Measurements from ENCODE around the gene TRAPPC14. TPM values are rescaled to one million over a fixed set of nuclear protein-coding genes. Genes with fewer than 3 reads are reported as not detected.

The TRAPPC14 gene
- polyA plus RNA-seq, 1 of the 3 experiments (the other 2 are of a cell fraction) = 13.9 TPM

- no peaks in the 10 kb centered on the region; the same call in 1 of the 2 replicates for H3K27me3 ChIP-seq (ENCODE audit: insufficient read depth)
- no peak for DNase-seq
- no peaks in the 10 kb centered on the region for H3F3A ChIP-seq (replicated peaks; ENCODE audit: insufficient read depth)
- H3K9me2 ChIP-seq = no peaks in the 10 kb centered on the region
- H2AFZ ChIP-seq (ENCODE audit: low read depth) = no peak overlapping the region
- WGBS (ENCODE audit: low lambda C conversion rate) = 78% methylated on average over 9 of the region's 9 CpGs
- no peaks in the 10 kb centered on the region for H4K20me1 ChIP-seq (ENCODE audit: insufficient read depth)
- POLR2A ChIA-PET = no interaction called here
- H3K4me2 ChIP-seq = no peak overlapping the region
- H3K4me1 ChIP-seq (ENCODE audit: control insufficient read depth in 1 of 2, insufficient read depth in 2 of 2, low read depth in 1 of 2, low read length in 1 of 2) = no peaks in the 10 kb centered on the region
- TF ChIP-seq JUND (IDR thresholded peaks at IDR 0.05) (no peak), CTCF (IDR thresholded peaks at IDR 0.05) (no peak), FOXM1 (IDR thresholded peaks at IDR 0.05; ENCODE audit: low read depth) (no peak), EP300 (IDR thresholded peaks at IDR 0.05; ENCODE audit: borderline replicate concordance in 1 of 2, low read depth in 1 of 2, low read length in 1 of 2) (no peak), GATA2 (CRISPR knock-in tag; IDR thresholded peaks at IDR 0.05) (no peak), TEAD4 (IDR thresholded peaks at IDR 0.05; ENCODE audit: borderline replicate concordance, insufficient read depth) (no peak)
- TF ChIP-seq, protein P1, sequence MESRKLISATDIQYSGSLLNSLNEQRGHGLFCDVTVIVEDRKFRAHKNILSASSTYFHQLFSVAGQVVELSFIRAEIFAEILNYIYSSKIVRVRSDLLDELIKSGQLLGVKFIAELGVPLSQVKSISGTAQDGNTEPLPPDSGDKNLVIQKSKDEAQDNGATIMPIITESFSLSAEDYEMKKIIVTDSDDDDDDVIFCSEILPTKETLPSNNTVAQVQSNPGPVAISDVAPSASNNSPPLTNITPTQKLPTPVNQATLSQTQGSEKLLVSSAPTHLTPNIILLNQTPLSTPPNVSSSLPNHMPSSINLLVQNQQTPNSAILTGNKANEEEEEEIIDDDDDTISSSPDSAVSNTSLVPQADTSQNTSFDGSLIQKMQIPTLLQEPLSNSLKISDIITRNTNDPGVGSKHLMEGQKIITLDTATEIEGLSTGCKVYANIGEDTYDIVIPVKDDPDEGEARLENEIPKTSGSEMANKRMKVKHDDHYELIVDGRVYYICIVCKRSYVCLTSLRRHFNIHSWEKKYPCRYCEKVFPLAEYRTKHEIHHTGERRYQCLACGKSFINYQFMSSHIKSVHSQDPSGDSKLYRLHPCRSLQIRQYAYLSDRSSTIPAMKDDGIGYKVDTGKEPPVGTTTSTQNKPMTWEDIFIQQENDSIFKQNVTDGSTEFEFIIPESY (IDR thresholded peaks at IDR 0.05; ENCODE audit: borderline replicate concordance, low read depth) = no peak
- no peak overlapping the region for H3K9ac ChIP-seq
- no peaks in the 10 kb centered on the region for H3K79me2 ChIP-seq (ENCODE audit: insufficient read depth)
- no peaks in the 10 kb centered on the region for H3K36me3 ChIP-seq (replicated peaks in 1 of 2; ENCODE audit: control insufficient read depth in 1 of 2, insufficient read depth in 2 of 2, low read length in 1 of 2)
- CTCF ChIA-PET = interaction anchor here (0.6 to 1.1 kb wide), 3 partner anchors 9 to 72 kb away, joined by 3 to 13 read pairs (median 5); no protein-coding TSS in a partner anchor
- H3K9me3 ChIP-seq = no peaks in the 10 kb centered on the region
- H3K4me3 ChIP-seq (ENCODE audit: low read depth in 2 of 2, low read length in 1 of 2) = no peak overlapping the region
- H3K27ac ChIP-seq (ENCODE audit: low read depth in 2 of 2, low read length in 1 of 2) = no peak overlapping the region
Measured at GRCh38 chr7:100204454-100204853, 45.9 kb upstream of the TRAPPC14 start.

GRCh38 chr7:100200693-100201092, 42.2 kb upstream of the TRAPPC14 start:
- H3K9me3 ChIP-seq = no peaks in the 10 kb centered on the region
- WGBS (ENCODE audit: low lambda C conversion rate) = 83% methylated on average over 11 of the region's 11 CpGs
- H4K20me1 ChIP-seq (ENCODE audit: insufficient read depth) = no peaks in the 10 kb centered on the region
- no peak overlapping the region for H3K4me2 ChIP-seq
- no peak overlapping the region for H3K4me3 ChIP-seq (ENCODE audit: low read depth in 2 of 2, low read length in 1 of 2)
- H3K27ac ChIP-seq (ENCODE audit: low read depth in 2 of 2, low read length in 1 of 2) = no peak overlapping the region
- no peak overlapping the region for H3K9ac ChIP-seq
- ChIA-PET POLR2A (interaction anchor here (1.1 kb wide), 1 partner anchor 10 kb away, joined by 3 read pairs; no protein-coding TSS in a partner anchor), CTCF (interaction anchor here (1.2 to 5.7 kb wide), 3 partner anchors 12 to 72 kb away, joined by 3 to 23 read pairs (median 5); no protein-coding TSS in a partner anchor)
- no peak overlapping the region for H2AFZ ChIP-seq (ENCODE audit: low read depth)
- no peaks in the 10 kb centered on the region for H3K9me2 ChIP-seq
- no peaks in the 10 kb centered on the region for H3K36me3 ChIP-seq (replicated peaks in 1 of 2; ENCODE audit: control insufficient read depth in 1 of 2, insufficient read depth in 2 of 2, low read length in 1 of 2)
- H3F3A ChIP-seq (replicated peaks; ENCODE audit: insufficient read depth) = no peaks in the 10 kb centered on the region
- no peaks in the 10 kb centered on the region for H3K79me2 ChIP-seq (ENCODE audit: insufficient read depth)
- H3K4me1 ChIP-seq (ENCODE audit: control insufficient read depth in 1 of 2, insufficient read depth in 2 of 2, low read depth in 1 of 2, low read length in 1 of 2) = no peaks in the 10 kb centered on the region
- no peaks in the 10 kb centered on the region; the same call in 1 of the 2 replicates for H3K27me3 ChIP-seq (ENCODE audit: insufficient read depth)
- DNase-seq = no peak
- TF ChIP-seq RAD21 (IDR thresholded peaks at IDR 0.05; ENCODE audit: low read length) (no peak), GATA2 (CRISPR knock-in tag; IDR thresholded peaks at IDR 0.05) (no peak), CHD2 (IDR thresholded peaks at IDR 0.05; ENCODE audit: low read length, partially characterized antibody) (no peak), EZH2phosphoT487 (IDR thresholded peaks at IDR 0.05; ENCODE audit: borderline replicate concordance, low read depth) (no peak), SIN3A (IDR thresholded peaks at IDR 0.05; ENCODE audit: borderline replicate concordance, low read depth, low read length) (no peak), IRF3 (IDR thresholded peaks at IDR 0.05; ENCODE audit: low read depth, low read length) (no peak), MEF2A (IDR thresholded peaks at IDR 0.05; ENCODE audit: borderline replicate concordance, low read depth) (no peak), ELF1 (IDR thresholded peaks at IDR 0.05) (no peak), RXRA (IDR thresholded peaks at IDR 0.05; ENCODE audit: borderline replicate concordance, low read depth) (no peak), TAF1 (IDR thresholded peaks at IDR 0.05; ENCODE audit: borderline replicate concordance, low read depth, low read length) (no peak), JUND (IDR thresholded peaks at IDR 0.05) (no peak), YY1 (IDR thresholded peaks at IDR 0.05; ENCODE audit: low read depth) (no peak), USF2 (IDR thresholded peaks at IDR 0.05; ENCODE audit: borderline replicate concordance, low read depth, low read length) (no peak)
- TF ChIP-seq, protein P1 (IDR thresholded peaks at IDR 0.05; ENCODE audit: borderline replicate concordance, low read depth) = no peak
